Ramos (cell line): Measurements from ENCODE around the gene SLC25A36.

Experiments used
- in situ Hi-C: fragments of 300-500 bp; cut with MboI; formaldehyde crosslinking; loops from one replicate; pipeline ENCODE4 v1.14.3; 2022; ENCODE audit warnings: low sequenced_read_pairs; ENCODE audit not compliant: unreplicated experiment

The SLC25A36 gene

GRCh38 chr3:140941434-140942220 is at the start of gene SLC25A36:
TSS of gene SLC25A36 (plus strand) at chr3:140941836. CDS start at chr3:140942055, 219 bp downstream.
- in situ Hi-C loops, result no loop called here

GRCh38 chr3:140896997-140897396 is 44.6 kb upstream of the SLC25A36 start:
- in situ Hi-C loops, result loop anchor here (10.0 kb wide), 1 partner anchor 298 kb away; no protein-coding TSS in a partner anchor

- in situ Hi-C loops, result loop anchor here (10.0 kb wide), 1 partner anchor 296 kb away; no protein-coding TSS in a partner anchor
Measured at GRCh38 chr3:140898340-140899180, 43.1 kb upstream of the SLC25A36 start.

GRCh38 chr3:140899363-140899762 is 42.3 kb upstream of the SLC25A36 start:
- in situ Hi-C loops, result loop anchor here (10.0 kb wide), 1 partner anchor 295 kb away; no protein-coding TSS in a partner anchor

GRCh38 chr3:140902791-140903190 is 38.8 kb upstream of the SLC25A36 start:
- in situ Hi-C loops, result no loop called here

- in situ Hi-C loops, result no loop called here
Measured at GRCh38 chr3:140903196-140903595, 38.4 kb upstream of the SLC25A36 start.

GRCh38 chr3:140904521-140904920 is 37.1 kb upstream of the SLC25A36 start:
- in situ Hi-C loops, result no loop called here

- in situ Hi-C loops, result no loop called here
Measured at GRCh38 chr3:140905559-140905958, 36.1 kb upstream of the SLC25A36 start.

- in situ Hi-C loops, result no loop called here
Measured at GRCh38 chr3:140906785-140907184, 34.9 kb upstream of the SLC25A36 start.

GRCh38 chr3:140910860-140911259 is 30.8 kb upstream of the SLC25A36 start:
- in situ Hi-C loops, result no loop called here

GRCh38 chr3:140911822-140912221 is 29.8 kb upstream of the SLC25A36 start:
- in situ Hi-C loops, result no loop called here

GRCh38 chr3:140913728-140914127 is 27.9 kb upstream of the SLC25A36 start:
- in situ Hi-C loops, result no loop called here

- in situ Hi-C loops, result no loop called here
Measured at GRCh38 chr3:140914384-140914945, 27.2 kb upstream of the SLC25A36 start.

GRCh38 chr3:140916603-140917002 is 25.0 kb upstream of the SLC25A36 start:
- in situ Hi-C loops, result no loop called here

- in situ Hi-C loops, result no loop called here
Measured at GRCh38 chr3:140917772-140918171, 23.9 kb upstream of the SLC25A36 start.

GRCh38 chr3:140920029-140920428 is 21.6 kb upstream of the SLC25A36 start:
- in situ Hi-C loops, result no loop called here

GRCh38 chr3:140922634-140923033 is 19.0 kb upstream of the SLC25A36 start:
- in situ Hi-C loops, result no loop called here

- in situ Hi-C loops, result no loop called here
Measured at GRCh38 chr3:140924097-140924873, 17.4 kb upstream of the SLC25A36 start.

- in situ Hi-C loops, result no loop called here
Measured at GRCh38 chr3:140927279-140928069, 14.2 kb upstream of the SLC25A36 start.
